Stimulated activated CD4-positive, alpha-beta T cell treated with anti-CD3 and anti-CD28 coated beads, Interleukin-2, amount 100 ng/mL, for 24 hours (primary cell): Measurements from ENCODE around the gene GINS1.
"Not testable (repeated sequence)": the region's sequence is repeated elsewhere in the genome, so short reads cannot be mapped to it uniquely, and the experiment has no call there.

Source experiments
- DNase-seq, 2 donors: peaks; one replicate each; pipeline ENCODE4 v3.0.0-alpha.2; 2020

The GINS1 gene

DNA sequence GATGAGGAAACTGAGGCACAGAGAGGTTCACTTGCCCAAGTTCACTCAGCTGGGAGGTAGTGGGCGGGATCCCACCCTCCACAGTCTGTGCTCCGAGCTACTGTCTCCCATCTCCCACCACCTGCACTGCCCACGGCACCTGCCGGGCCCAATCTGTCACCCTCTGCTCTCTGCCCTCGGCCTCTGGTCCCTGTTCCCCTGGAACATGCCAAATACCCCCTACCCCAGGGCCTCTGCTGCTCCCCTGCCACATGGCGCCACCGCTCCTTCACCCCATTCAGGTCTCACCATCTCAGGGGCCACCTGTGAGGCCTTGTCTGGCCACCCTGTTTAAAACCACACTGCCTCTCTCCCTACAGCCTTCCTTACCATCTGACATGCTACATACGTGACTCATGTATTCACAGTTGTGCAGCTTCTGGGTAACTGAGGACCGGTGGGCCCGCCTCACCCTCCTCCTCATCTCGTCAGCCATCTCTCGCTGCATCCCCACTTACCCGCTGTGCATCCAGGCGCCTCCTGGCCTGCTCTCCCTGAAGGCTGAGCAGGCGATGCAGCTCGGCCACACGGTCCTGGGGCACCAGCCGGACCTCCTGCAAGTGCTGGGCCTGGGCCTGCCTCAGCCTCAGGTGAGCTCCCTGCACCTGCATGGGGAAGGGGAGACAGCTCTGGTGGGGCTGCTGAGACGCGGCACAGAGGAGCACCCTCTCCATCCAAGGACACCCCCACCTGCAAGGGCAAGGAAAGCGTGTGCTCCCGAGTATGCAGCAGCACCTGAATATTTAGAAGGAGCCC is 50.6 kb downstream of the GINS1 start:
- DNase-seq: no peak

DNA sequence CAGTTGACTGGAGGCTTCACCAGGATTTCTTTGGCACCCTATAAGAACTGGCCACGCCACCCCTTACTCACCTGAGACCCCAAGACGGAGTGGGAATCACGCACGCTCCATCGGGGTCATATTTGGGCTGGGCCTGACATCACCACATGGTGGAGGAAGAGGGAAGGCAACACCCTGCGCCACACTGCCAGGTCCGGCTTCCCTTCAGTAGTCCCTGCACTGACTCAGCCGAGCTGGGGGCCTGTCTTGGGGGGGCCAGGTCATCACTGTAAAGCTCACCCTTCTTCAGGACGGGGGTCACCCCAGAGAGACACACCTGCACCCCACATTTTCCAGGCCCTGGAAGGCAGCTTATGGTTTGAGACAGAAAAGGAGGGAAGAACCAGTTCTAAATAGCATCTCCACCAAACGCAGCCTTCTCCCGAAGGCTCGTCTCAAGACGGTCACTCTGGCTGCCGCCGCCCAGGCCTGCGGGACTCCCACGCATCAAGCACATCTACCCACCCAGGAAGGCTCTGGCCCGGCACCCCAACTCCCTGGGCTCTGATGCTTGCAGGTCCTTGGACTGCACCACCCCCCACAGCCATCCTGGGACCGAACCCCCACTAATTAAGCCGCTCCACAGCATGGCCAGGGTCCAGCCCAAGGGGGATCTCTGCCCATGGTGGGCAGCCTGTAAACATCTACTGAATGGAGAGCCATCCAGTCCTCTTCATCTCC is 51.8 kb downstream of the GINS1 start:
- no peak for DNase-seq

DNA sequence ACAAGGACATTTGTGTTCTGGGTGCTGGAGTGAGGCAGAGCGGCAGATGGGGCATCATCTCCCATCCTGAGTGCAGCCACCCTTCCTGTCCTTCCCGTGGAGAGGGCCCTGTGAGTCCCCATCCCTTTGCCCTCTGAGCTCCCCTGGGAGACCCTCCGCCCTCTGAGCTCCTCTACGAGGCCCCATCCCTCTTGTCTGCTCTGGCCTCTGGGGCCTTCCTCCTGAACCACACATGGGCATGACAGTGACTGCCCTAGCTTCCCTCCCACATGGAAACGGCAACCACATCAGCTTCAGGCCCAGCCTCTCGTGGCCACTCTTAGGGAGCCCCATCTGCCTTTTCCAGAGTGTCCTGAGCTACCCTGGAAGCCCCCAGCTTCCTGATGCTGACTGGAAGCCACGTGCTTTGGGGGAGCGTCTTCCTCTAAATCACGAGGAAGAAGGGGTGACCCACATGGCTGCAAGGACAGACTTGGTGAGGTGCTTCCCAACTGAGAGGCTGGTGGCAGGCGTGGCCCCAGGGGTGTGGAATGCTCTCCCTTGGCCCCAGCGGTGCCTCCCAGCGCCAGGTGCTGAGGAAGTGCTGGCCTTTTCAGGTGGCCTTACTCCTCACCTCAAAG is 52.6 kb downstream of the GINS1 start:
- DNase-seq: no peak

DNA sequence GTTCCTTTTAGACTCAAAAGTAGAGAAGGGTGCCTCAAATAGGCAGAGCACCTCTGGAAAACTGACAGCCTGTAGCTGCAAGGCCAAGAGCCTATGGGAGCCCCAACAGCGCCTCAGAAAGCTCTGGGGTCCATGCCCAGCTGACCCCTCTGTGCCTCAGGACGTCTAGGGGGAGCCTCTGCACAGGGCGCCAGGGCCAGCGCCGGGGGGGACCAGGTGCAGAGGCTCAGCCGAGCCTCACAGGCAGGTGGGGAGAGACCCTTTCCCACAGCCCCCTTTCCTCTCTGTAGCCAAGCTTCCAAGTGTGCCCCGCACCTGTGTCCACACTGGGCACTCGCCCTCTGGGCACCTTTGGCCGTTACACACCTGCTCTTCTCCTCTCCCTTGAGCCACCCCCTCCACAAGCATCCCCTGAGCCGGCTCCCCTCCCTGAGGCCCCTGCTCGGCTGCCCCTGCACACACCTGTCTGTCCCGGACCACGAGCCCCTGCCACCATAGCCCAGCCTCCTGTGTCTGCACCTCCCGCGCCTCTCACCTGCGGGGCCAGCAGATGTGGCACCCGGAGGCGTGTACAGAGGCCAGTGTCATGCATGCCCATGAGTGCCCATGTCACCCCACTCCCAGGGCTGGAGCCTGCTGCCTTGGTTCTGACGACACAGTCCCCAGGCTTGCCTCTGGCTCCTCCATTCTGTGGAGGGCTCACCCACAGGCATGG is 53.2 kb downstream of the GINS1 start:
- no peak for DNase-seq

DNA sequence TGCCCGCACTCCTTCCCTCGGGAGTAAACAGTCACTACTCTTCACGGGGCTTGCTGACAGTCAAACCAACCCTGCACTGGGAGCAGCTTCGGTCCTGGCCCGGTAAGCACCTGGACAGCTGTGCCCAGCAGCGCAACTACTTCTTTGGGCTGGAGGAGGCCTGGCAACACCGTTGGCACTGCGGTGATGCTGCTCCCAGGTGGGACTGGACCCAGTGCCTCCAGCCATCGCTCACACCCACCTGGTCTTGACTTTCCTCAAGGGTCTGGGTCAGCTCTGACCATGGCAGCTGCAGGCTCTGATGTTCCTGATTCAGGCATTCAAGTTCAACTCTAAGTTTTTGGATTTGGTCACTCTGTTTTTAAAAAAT is 53.8 kb downstream of the GINS1 start:
- DNase-seq: no peak

DNA sequence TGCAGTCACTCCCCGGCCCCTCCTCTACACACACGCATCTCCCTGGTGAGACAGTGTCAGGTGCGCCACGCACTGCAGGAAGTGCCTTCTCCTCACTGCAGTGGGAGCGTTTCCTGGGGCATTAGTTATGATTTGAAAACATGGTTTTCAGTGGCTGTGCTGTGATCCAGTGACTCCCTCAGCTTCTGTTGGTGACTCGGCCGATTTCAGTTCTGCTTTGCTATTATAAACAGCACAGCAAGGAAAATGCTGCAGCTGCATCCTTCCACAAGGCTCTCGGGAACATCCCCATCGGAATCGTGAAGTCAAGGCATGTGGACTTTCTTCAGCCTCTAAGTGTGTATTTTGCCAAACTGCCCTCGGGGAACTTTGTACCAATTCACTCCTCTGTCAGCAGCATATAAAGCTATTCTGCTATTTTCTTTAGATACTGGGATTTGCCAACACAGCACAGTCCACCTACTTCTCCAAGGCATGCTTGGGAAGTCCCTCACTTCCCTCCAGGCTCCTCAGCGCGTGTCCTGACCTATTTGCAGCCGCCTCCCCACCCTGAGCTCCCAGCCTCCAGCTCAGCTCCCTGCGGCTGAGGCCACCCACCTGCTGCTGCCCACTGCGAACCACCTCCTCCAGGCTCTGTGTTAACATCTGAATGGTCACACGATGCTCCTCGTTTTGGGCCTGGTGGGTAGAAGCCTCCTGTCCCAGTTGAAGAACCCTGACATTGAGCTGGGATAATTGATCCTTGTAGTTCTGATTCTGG is 54.5 kb downstream of the GINS1 start:
- DNase-seq: no peak

DNA sequence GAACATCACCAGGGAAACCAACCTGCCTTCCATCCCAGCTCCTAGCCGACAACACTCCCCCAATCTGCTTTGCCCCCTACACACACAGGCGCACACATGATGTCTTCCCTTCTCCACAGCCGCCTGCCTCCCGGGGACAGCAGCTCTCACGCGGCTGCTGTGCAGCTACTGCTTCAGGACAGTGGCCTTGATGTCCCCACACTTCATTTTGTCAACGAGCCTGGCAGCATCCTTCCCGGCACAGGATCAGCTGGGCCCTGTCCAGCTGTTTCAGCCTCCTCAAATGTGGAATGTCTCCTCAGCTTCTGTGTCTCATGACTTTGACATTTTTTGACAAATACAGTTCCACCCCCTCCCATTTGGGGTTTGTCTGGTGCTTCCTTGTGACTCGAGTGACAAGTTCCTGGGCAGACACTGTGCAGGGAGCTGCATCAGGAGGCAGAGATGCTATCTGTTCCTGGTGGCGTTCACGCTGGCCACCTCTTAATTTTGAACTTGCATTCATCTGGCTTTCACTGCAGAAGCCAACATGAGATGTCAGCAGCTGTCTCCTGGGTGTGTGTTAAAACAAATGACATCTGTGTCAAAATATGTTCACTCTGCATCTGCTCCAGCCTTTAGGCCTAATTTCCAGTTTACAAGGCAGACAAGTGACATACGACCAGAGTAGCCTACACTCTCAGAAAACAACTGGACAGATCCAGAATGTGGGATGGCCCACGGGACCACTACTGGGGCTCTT is 57.2 kb downstream of the GINS1 start:
- DNase-seq: no peak

DNA sequence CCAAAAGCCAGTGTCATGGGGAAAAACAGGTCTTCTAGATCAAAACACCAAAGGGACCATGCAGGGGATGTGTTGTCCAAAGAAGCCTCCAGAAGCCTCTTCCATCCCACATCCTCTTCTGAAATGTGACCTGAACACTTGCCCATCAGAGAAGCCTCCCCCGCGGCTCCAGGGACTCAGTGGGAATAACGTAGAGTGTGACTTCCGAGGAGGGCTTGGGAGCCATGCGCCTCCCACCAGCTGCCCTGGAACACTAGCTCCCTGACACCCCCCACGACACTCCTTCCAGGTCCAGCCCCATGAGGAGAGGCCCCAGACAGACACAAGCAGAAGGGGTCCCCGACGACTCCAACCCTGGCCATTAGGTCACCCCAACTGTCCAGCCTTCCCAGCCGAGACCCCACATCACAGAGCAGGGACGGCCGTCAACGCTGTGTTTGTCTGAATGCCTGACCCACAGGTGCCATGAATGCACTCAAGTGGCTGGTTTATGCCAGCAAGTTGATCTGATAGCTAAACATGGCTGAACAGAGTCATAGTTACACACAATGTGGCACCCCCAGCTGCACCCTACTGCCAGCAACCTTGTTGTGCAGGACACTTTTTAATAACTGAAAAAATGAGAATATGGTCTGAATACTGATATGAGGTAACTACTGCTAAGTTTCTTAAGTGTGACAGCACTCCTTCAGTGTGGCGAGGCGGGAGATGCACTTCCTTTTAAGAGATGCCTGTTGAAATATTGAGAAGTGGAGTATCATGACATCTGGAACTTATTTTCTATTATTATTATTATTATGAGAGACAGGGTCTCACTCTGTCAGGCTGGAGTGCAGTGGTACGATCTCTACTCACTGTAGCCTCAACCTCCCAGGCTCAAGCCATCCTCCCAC is 58.0 kb downstream of the GINS1 start:
- no peak for DNase-seq

DNA sequence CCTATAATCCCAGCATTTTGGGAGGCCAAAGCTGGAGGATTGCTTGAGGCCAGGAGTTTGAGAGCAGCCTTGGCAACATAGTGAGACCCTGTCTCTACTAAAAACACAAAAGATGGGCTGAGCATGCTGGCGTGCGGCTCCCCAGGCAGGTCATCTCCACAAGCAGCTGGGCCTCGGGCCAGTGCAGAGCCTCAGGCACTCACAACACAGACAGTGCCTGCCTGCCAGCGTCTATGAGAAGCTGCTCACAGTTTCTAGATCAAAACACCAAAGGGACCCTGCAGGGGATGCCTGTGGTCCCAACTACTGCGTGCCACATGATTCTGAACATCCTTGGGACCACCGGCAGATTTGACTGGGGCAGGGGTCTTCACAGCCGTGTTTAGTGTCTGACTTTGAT is 59.4 kb downstream of the GINS1 start:
- no peak for DNase-seq

DNA sequence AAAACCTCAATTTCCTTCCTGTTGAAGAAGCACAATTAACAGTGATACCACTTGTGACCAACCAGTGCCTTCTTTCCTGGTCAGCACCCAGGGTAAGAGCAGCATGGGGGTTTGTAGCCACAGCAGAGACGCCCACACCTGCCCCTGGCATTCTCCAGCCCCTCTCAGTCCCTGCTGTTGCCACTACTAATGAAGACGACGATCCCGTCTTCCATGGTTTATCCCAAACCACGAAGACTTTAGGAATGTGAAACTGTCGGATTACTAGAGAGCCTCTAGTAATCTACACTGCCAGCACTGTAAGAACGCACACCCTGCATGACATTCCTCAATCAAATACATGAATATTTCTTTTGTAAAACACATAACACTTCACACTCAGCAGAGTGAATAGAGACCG is 60.0 kb downstream of the GINS1 start:
- no peak for DNase-seq

DNA sequence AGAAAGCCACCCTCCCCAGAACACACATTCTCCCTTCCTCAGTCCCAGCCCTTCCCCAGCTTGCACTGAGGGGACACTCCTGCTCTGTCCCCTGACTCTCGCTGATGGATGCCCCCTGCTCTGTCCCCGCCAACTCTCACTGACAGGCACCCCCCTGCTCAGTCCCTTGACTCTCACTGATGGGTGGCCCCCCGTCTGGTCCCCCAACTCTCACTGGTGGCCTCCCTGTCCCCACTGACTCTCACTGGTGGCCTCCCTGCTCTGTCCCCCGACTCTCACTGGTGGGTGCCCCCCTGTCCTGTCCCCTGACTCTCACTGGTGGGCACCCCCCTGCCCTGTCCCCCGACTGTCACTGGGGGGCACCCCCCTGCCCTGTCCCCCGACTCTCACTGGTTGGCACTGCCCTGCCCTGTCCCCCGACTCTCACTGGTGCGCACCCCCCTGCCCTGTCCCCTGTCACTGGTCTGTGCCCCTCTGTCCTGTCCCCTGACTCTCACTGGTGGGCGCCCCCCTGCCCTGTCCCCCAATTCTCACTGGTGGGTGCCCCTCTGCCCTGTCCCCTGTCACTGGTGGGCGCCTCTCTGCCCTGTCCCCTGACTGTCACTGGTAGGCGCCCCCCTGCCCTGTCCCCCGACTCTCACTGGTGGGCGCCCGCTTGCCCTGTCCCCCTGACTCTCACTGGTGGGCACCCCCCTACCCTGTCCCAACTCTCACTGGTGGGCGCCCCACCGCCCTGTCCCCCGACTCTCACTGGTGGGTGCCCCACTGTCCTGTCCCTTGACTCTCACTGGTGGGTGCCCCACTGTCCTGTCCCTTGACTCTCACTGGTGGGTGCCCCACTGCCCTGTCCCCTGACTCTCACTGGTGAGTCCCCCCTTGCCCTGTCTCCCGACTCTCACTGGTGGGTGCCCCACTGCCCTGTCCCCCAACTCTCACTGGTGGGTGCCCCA is 60.9 kb downstream of the GINS1 start:
- no peak for DNase-seq

DNA sequence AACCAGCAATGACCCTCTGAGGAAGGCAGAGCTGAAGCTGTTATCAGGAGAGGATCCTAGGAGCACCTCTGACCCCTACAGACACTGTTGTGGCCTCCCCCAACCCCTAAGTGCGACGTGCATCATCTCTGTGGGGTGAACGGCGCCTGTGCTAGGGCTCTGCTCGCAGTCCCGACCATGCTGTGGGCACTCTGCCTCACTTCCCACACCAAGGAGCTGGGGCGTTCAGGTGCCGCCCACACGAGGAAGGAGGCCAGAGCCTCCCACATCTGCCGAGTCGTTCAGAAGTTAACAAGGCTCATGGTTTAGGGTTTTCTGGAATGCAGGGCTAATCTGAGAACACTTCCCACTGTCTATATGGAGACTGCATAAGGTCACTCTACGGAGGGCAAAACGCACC is 62.1 kb downstream of the GINS1 start:
- no peak for DNase-seq

DNA sequence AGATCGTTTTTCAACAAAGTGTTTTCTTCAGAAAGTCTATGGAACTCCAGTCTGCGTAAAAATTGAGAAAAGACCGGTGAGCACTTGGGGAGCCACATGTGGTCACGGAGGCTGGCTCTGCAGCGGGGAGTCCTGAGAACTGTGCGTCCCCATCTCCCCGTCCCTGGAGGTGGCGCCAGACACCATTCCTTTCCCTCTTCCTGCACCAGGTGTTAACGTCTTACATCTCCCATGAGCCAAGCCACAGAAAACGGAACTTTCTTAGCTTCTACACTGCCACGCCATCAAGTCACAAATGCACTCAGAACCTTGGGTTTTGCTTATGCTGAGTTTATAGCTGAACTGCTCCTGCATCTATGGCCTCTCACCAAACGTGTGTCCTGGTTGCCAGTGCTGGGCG is 62.6 kb downstream of the GINS1 start:
- peak; percentile 29 to 53 for DNase-seq

DNA sequence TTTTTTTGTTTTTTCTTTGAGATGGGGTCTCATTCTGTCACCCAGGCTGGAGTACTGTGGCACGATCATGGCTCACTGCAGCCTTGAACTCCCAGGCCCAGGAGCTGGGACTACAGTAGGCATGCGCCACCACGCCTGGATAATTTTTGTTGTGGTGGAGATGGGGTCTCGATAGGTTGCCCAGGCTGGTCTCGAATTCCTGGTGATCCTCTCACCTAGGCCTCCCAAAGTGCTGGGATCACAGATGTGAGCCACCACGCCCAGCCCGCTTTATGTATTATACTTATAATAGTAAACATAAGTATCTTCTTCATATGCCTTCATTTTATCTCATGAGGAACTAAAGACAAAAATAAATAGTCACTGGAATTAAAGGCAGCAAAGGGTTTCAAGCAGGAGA is 63.5 kb downstream of the GINS1 start:
- no peak for DNase-seq

DNA sequence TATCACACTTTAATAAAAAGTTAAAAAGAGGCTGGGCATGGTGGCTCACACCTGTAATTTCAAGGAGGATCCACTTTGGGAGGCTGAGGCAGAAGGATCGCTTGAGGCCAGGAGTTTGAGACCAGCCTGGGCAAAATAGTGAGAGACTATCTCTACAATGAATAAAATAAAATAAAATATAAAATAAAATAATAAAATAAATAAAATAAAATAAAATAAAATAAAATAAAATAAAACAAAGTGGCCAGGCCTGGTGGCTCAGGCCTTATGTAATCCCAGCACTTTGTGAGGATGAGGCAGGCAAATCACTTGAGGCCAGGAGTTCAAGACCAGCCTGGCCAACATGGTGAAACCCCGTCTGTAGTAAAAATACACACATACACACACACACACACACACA is 65.8 kb downstream of the GINS1 start:
- DNase-seq: not testable (repeated sequence)

DNA sequence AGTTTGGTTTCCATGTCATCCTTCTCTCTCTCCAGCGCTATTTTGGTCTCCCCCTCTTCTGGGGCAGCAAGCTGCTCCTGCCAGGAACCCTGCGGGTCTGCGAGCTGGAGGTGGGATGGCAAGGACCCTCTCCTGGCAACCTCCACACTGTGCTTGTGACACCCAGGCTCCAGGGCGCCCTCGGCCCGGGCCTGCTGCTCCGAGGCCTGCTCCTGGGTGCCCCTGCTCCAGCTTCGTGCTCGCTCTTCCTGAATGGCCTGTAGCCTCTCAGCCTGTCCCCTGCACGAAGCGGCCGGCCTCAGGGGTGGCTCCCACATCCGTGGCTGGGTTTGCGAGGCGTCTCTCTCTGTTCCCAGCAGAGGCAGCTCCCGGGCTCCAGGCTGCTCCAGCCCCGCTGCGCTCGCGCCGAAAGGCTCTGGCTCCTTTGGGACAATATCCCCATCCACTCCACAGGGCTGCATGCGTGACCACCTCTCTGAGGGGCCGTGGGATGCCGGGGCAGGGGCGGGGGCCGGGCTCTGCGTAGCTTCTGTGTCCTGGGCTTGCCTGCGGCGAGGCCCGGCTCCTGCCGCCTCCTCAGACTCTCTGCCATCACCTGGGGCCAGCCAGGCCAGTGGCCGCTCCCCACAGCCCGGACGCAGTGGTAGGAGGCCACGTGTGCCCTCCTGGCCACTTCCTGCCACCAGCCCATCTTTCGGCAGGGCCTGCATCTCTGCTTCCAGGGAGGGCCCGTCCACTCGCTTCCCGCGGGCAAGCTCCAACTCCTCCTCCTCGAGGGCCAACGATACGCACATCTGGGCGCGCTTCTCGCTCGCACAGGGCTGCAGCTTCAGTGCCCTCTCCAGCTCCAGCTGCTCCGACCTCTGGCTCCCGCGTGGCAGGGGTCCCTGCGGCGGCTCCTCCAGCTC is 68.9 kb downstream of the GINS1 start:
- no peak for DNase-seq

DNA sequence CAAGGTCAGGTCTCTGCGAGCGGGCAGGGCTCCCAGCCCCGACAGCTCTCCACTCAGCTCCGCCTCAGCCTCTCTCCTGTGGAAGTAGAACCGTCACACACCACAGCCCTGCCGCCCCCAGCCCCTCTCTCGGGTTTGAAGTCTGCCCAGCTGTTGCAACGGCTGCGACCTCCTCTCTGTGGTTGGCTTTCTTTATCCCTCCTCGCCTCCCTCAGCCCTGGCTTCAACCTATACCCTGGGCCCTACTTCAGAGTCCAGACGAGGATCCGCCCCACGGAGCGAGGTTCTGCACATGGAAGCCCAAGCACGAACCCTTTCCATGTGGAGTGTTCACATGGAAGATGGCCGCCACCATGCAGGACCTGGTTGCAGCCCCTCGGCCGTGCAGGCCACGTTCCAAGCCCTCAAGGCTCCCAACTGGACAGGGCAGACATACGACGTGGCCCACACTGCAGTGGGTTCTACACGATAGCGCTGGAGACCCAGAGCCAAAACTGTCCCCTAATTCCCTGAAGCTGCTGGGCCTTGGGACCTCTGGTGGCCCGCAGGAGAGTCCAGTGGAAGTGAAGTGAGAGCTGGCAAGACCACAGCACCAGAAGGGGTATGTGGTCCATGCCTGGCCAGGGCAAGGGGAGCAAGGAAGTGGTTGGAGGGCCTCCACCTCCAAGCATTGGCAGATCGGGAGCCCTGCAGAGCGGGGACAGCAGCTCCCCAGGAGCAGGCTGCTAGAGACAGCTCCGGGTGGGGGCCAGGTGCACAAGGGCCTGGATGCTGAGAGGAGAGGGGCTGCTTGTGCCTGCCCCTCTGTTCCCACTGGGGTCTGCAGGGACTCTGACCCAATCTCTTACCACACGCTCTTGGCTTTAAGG is 69.8 kb downstream of the GINS1 start:
- no peak for DNase-seq
